Naive thymus-derived CD4-positive, alpha-beta T cell (primary cell): ENCODE results near the gene DCP1A. TPM values are rescaled to one million over a fixed set of nuclear protein-coding genes. Genes with fewer than 3 reads are reported as not detected.

Experiments
- ATAC-seq: fragments of 150-1000 bp; cut with Tn5 transposase; 2 replicates; pipeline ENCODE4 v1.10.0; 2021; ENCODE audit warnings: mild to moderate bottlenecking, moderate library complexity
- CTCF ChIA-PET: fragments of 350-600 bp; sonication (Branson Sonifier 250); formaldehyde crosslinking; loops from one replicate; lab custom pipeline; 2021; ENCODE audit warnings: antibody characterized with exemption; lab: Charles Lee
- POLR2A ChIA-PET: fragments of 350-600 bp; sonication (Branson Sonifier 250); formaldehyde crosslinking; loops from one replicate; lab custom pipeline; 2021; ENCODE audit warnings: antibody characterized with exemption, inconsistent platforms; lab: Charles Lee
- DNase-seq, 9 donors: peaks; one replicate each; pipeline versions ENCODE4 v3.0.0 to v3.0.0-alpha.2; 2020 to 2022; ENCODE audit warnings: mixed read lengths in 1 of 9
- H3K27ac ChIP-seq: one replicate; pipeline ENCODE4 v1.7.0; 2013; ENCODE audit warnings: mild to moderate bottlenecking, low read depth, low read length, moderate library complexity
- H3K27me3 ChIP-seq, 2 donors: one replicate each; pipeline ENCODE4 v1.7.0; 2013; ENCODE audit warnings: low read length in 2 of 2, mild to moderate bottlenecking in 2 of 2, moderate library complexity in 2 of 2; ENCODE audit not compliant: control insufficient read depth in 2 of 2, insufficient read depth in 2 of 2
- H3K36me3 ChIP-seq, 3 experiments: 1 replicate in 2 of 3; 2 replicates in 1 of 3; pipeline ENCODE4 v1.7.0; 2013; ENCODE audit warnings: low read length in 3 of 3, mild to moderate bottlenecking in 3 of 3, moderate library complexity in 1 of 3; ENCODE audit not compliant: insufficient read depth in 3 of 3, control insufficient read depth in 2 of 3
- H3K4me1 ChIP-seq, 2 donors: one replicate each; pipeline ENCODE4 v1.7.0; 2013; ENCODE audit warnings: low read length in 2 of 2, mild to moderate bottlenecking in 2 of 2, moderate library complexity in 1 of 2; ENCODE audit not compliant: control insufficient read depth in 2 of 2, insufficient read depth in 2 of 2
- H3K4me3 ChIP-seq: 2 replicates; pipeline ENCODE4 v1.7.0; 2013; ENCODE audit warnings: mild to moderate bottlenecking, low read length
- H3K9me3 ChIP-seq, 3 experiments: 1 replicate in 2 of 3; 2 replicates in 1 of 3; pipeline ENCODE4 v1.7.0; 2013; ENCODE audit warnings: low read length in 3 of 3; ENCODE audit not compliant: control insufficient read depth in 2 of 3
- H3K27ac Mint-ChIP-seq, 9 donors: one replicate each; pipeline ENCODE4 v1.8.0; 2020 to 2022; ENCODE audit warnings: mixed read lengths in 9 of 9, mild to moderate bottlenecking in 8 of 9, moderate library complexity in 5 of 9, inconsistent platforms in 2 of 9
- H3K27me3 Mint-ChIP-seq, 5 donors: one replicate each; pipeline ENCODE4 v1.8.0; 2021 to 2022; ENCODE audit warnings: mixed read lengths in 5 of 5, mild to moderate bottlenecking in 1 of 5
- H3K36me3 Mint-ChIP-seq, 5 donors: one replicate each; pipeline ENCODE4 v1.8.0; 2020 to 2022; ENCODE audit warnings: mixed read lengths in 5 of 5, mild to moderate bottlenecking in 3 of 5, inconsistent platforms in 1 of 5
- H3K4me1 Mint-ChIP-seq, 7 donors: one replicate each; pipeline ENCODE4 v1.8.0; 2020 to 2022; ENCODE audit warnings: mixed read lengths in 7 of 7, mild to moderate bottlenecking in 3 of 7, inconsistent platforms in 1 of 7
- H3K4me3 Mint-ChIP-seq, 10 donors: one replicate each; pipeline ENCODE4 v1.8.0; 2020 to 2022; ENCODE audit warnings: mild to moderate bottlenecking in 10 of 10, mixed read lengths in 10 of 10, moderate library complexity in 6 of 10, inconsistent platforms in 2 of 10
- H3K9me3 Mint-ChIP-seq, 11 donors: one replicate each; pipeline ENCODE4 v1.8.0; 2020 to 2022; ENCODE audit warnings: mixed read lengths in 11 of 11, mild to moderate bottlenecking in 4 of 11, inconsistent platforms in 1 of 11, moderate library complexity in 1 of 11
- intact Hi-C, 2 donors: fragments of 100-400 bp; cut with micrococcal nuclease; formaldehyde crosslinking; loops; one replicate each; pipeline ENCODE4 v1.15.1; 2023
- polyA plus RNA-seq, 2 donors: library from polyadenylated mRNA; unstranded; fragments of 300-500 nt; fragmentation: Illumina TruSeq; gene quantifications; one replicate each; pipeline ENCODE4 v1.2.3, GENCODE V29; 2021
- total RNA-seq, 6 experiments: library from RNA in 5 of 6; stranded (reverse) in 5 of 6; gene quantifications; 1 replicate in 5 of 6; 2 replicates in 1 of 6; pipeline ENCODE4 v1.2.3 and lab custom pipeline; 2021 to 2026

Gene DCP1A
- total and polyA plus RNA-seq, 7 experiments from 2014 or later: 34.0 to 68.0 (median 46.1) TPM

- CTCF ChIA-PET: no interaction called here
These were observed 107.5 kb downstream of the DCP1A start for GRCh38 chr3:53239800-53240199.

DNA sequence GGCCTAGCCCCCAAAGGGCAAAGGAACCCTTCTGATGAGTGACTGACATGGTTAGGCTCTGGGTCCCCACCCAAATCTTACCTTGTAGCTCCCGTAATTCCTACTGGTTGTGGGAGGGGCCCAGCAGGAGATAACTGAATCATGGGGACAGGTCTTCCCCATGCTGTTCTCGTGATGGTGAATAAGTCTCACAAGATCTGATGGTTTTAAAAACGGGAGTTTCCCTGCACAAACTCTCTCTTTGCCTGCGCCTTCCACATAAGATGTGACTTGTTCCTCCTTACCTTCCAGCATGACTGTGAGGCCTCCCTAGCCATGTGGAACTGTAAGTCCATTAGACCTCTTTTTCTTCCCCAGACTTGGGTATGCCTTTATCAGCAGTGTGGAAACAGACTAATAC, 108.5 kb downstream of the DCP1A start:
- ChIA-PET POLR2A (no interaction called here), CTCF (no interaction called here)
- Mint-ChIP-seq H3K36me3 (peaks cover 0 to 25% (median 3%) of the 10 kb centered on the region in 5 donors), H3K4me1 (peaks cover 0 to 25% (median 3%) of the 10 kb centered on the region in 7 donors), H3K27ac (peak overlapping the region in 1 of 9 donors; percentile 88), H3K9me3 (no peaks in the 10 kb centered on the region), H3K4me3 (no peak overlapping the region), H3K27me3 (no peaks in the 10 kb centered on the region)
- H3K36me3 ChIP-seq: peaks cover 0 to 82% (median 23%) of the 10 kb centered on the region in 3 experiments
- H3K4me1 ChIP-seq: no peaks in the 10 kb centered on the region
- no peak overlapping the region for H3K4me3 ChIP-seq
- no peak for ATAC-seq
- no peaks in the 10 kb centered on the region for H3K27me3 ChIP-seq
- intact Hi-C loops: no loop called here
- H3K9me3 ChIP-seq: no peaks in the 10 kb centered on the region
- no peak overlapping the region for H3K27ac ChIP-seq
- no peak for DNase-seq

More at GRCh38 chr3:53239800-53240199, 107.5 kb downstream of the DCP1A start:
- POLR2A ChIA-PET: no interaction called here
- Histone ChIP-seq H3K4me3 (no peak overlapping the region), H3K27ac (no peak overlapping the region), H3K27me3 (no peaks in the 10 kb centered on the region), H3K36me3 (peaks cover 0 to 80% (median 17%) of the 10 kb centered on the region in 3 experiments), H3K4me1 (no peaks in the 10 kb centered on the region), H3K9me3 (no peaks in the 10 kb centered on the region)
- H3K4me3 Mint-ChIP-seq: no peak overlapping the region
- ATAC-seq (peak; percentile 26), DNase-seq (no peak)
- H3K9me3 Mint-ChIP-seq: no peaks in the 10 kb centered on the region
- intact Hi-C loops: no loop called here
- no peaks in the 10 kb centered on the region for H3K27me3 Mint-ChIP-seq
- peaks cover 0 to 21% (median 6%) of the 10 kb centered on the region in 7 donors for H3K4me1 Mint-ChIP-seq
- H3K27ac Mint-ChIP-seq: peak overlapping the region in 3 of 9 donors; percentile 42 to 69 (median 52)
- H3K36me3 Mint-ChIP-seq: peaks cover 0 to 20% (median 3%) of the 10 kb centered on the region in 5 donors

DNA sequence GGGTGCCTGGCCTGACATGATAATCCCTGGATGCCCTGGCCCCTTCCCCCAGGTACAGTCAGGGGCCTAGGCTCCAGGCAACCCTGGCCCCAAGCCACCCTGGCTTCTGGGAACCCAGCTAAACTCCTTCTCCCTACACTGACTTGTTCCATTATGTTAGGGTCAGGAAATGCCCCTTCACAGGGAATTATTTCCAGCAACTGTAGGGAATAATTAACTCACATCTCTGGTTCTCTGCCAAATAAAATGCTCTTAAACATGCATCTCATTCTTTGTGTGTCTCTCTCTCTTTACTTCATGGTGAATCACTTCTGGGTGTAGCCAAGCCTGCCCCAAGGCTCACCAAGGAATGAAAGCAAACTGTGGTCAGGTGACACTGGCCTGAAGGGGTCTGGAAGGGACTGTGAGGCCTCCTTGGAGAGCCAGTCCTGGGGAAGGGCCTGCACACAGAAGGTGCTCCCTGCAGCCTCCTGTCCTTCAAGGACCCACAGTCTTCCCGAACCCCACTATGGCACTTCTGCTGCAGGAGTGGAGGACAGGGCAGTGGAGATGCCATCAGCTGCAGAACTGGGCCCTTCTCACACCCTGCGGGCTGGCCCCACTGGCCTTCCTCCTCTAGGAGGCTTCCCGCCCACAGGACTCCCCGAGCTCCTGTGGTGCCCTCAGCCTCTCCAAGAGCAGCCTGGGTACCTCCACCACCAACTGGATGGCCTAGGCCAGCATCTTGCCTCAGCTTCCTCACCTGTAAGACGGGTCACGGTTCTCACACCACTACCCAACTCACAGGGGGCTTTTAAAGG, 109.1 kb downstream of the DCP1A start:
- Histone ChIP-seq H3K27me3 (no peaks in the 10 kb centered on the region), H3K4me3 (no peak overlapping the region), H3K4me1 (no peaks in the 10 kb centered on the region), H3K9me3 (no peaks in the 10 kb centered on the region), H3K27ac (no peak overlapping the region), H3K36me3 (peaks cover 0 to 88% (median 29%) of the 10 kb centered on the region in 3 experiments)
- Mint-ChIP-seq H3K9me3 (no peaks in the 10 kb centered on the region), H3K4me3 (no peak overlapping the region), H3K27me3 (no peaks in the 10 kb centered on the region), H3K27ac (peak overlapping the region in 1 of 9 donors; percentile 26), H3K4me1 (peaks cover 0 to 22% (median 0%) of the 10 kb centered on the region in 7 donors), H3K36me3 (peaks cover 3 to 31% (median 7%) of the 10 kb centered on the region in 5 donors)
- intact Hi-C loops: no loop called here
- ATAC-seq (no peak), DNase-seq (no peak)
- ChIA-PET CTCF (no interaction called here), POLR2A (no interaction called here)

DNA sequence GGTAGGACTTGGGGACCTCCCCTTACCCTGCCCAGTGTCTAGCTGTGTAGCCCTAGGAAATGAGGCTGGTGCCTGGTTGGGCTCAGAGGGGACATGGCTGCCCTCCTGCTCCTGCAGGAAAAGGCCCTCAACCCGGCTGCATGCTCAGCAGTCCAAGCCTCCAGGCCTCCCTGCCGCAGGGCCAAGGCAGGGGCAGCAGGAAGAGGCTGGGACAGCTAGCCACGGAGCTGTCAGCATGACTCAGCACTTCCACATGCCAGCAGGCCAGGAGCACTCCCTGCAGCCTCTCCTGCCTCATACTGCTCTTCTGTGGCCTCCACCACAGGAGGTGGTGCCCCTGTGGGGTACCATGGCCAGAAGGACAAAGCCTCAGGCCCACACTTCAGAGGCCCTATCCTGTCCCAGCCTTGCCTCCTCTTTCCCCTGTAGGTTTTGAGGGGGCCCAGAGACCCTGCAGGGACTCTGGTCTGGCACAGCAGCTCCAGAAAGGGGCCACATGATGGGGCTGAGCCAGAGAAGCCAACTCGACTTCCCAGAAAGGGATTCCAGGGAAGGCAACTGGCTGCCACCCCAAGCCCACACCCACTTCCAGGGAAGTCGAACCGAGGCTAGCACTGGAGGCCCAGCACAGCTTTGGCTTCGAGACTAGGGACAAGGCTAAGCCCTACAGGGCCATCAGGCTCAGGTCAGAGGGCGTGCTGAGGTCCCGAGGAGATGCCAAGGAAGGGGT, 111.1 kb downstream of the DCP1A start:
- ChIA-PET CTCF (no interaction called here), POLR2A (no interaction called here)
- no peaks in the 10 kb centered on the region for H3K27me3 Mint-ChIP-seq
- no peak overlapping the region for H3K4me3 ChIP-seq
- no peaks in the 10 kb centered on the region for H3K4me1 ChIP-seq
- no peak overlapping the region for H3K27ac ChIP-seq
- no peaks in the 10 kb centered on the region for H3K27me3 ChIP-seq
- peak overlapping the region in 2 of 9 donors; percentile 26 to 42 for H3K27ac Mint-ChIP-seq
- H3K4me1 Mint-ChIP-seq: peaks cover 0 to 21% (median 0%) of the 10 kb centered on the region in 7 donors
- ATAC-seq: peak; percentile 63
- H3K36me3 Mint-ChIP-seq: peaks cover 3 to 41% (median 7%) of the 10 kb centered on the region in 5 donors
- peaks cover 0 to 96% (median 34%) of the 10 kb centered on the region in 3 experiments for H3K36me3 ChIP-seq
- H3K4me3 Mint-ChIP-seq: no peak overlapping the region
- H3K9me3 Mint-ChIP-seq: no peaks in the 10 kb centered on the region
- H3K9me3 ChIP-seq: no peaks in the 10 kb centered on the region
- no peak for DNase-seq
- intact Hi-C loops: no loop called here

GRCh38 chr3:53235545-53235944, 111.8 kb downstream of the DCP1A start:
- Histone ChIP-seq H3K27ac (no peak overlapping the region), H3K36me3 (peaks cover 0 to 96% (median 40%) of the 10 kb centered on the region in 3 experiments), H3K9me3 (no peaks in the 10 kb centered on the region), H3K27me3 (no peaks in the 10 kb centered on the region), H3K4me3 (no peak overlapping the region), H3K4me1 (no peaks in the 10 kb centered on the region)
- intact Hi-C loops: no loop called here
- Mint-ChIP-seq H3K4me1 (peaks cover 0 to 21% (median 0%) of the 10 kb centered on the region in 7 donors), H3K36me3 (peaks cover 3 to 43% (median 7%) of the 10 kb centered on the region in 5 donors), H3K27me3 (no peaks in the 10 kb centered on the region), H3K4me3 (no peak overlapping the region), H3K27ac (peak overlapping the region in 2 of 9 donors; percentile 25 to 38), H3K9me3 (peaks cover 0 to 1% (median 0%) of the 10 kb centered on the region in 11 donors)
- DNase-seq (no peak), ATAC-seq (no peak)
- POLR2A ChIA-PET: no interaction called here
- CTCF ChIA-PET: no interaction called here

- intact Hi-C loops: no loop called here
- no peak for DNase-seq
- no peak overlapping the region for H3K4me3 ChIP-seq
- no peak overlapping the region for H3K27ac ChIP-seq
- no peaks in the 10 kb centered on the region for H3K9me3 ChIP-seq
- H3K4me1 ChIP-seq: no peaks in the 10 kb centered on the region
- Mint-ChIP-seq H3K4me1 (peaks cover 0 to 21% (median 0%) of the 10 kb centered on the region in 7 donors), H3K9me3 (peaks cover 0 to 1% (median 0%) of the 10 kb centered on the region in 11 donors), H3K27me3 (no peaks in the 10 kb centered on the region), H3K4me3 (no peak overlapping the region), H3K27ac (peak overlapping the region in 3 of 9 donors; percentile 48 to 67 (median 58)), H3K36me3 (peaks cover 3 to 43% (median 7%) of the 10 kb centered on the region in 5 donors)
- H3K27me3 ChIP-seq: no peaks in the 10 kb centered on the region
- no peak for ATAC-seq
- CTCF ChIA-PET: no interaction called here
- POLR2A ChIA-PET: no interaction called here
- H3K36me3 ChIP-seq: peaks cover 0 to 96% (median 39%) of the 10 kb centered on the region in 3 experiments
These were observed 112.5 kb downstream of the DCP1A start for GRCh38 chr3:53234841-53235232.
